Natural killer cell (primary cell): ENCODE results near the gene P2RX6. TPM values are rescaled to one million over a fixed set of nuclear protein-coding genes. Genes with fewer than 3 reads are reported as not detected.

ENCODE experiments used
- ATAC-seq, 3 donors: fragments of 150-1000 bp in 2 of 3; fragments of 200-7000 bp in 1 of 3; cut with Tn5 transposase; 1 replicate in 1 of 3; 2 replicates in 2 of 3; pipeline ENCODE4 v1.10.0; 2021; ENCODE audit warnings: mild to moderate bottlenecking in 2 of 3, moderate library complexity in 2 of 3
- DNase-seq, 2 donors: peaks; one replicate each; pipeline versions ENCODE4 v3.0.0 to v3.0.0-alpha.2; 2013 to 2021; ENCODE audit warnings: mixed read lengths in 1 of 2
- H3K27ac ChIP-seq: one replicate; pipeline ENCODE4 v1.5.1; 2013; ENCODE audit warnings: mild to moderate bottlenecking, low read length
- H3K27me3 ChIP-seq: one replicate; pipeline ENCODE4 v1.6.1; 2013; ENCODE audit warnings: low read length; ENCODE audit not compliant: control insufficient read depth, insufficient read depth
- H3K36me3 ChIP-seq: one replicate; pipeline ENCODE4 v1.6.1; 2013; ENCODE audit warnings: low read length; ENCODE audit not compliant: control insufficient read depth, insufficient read depth
- H3K4me1 ChIP-seq: one replicate; pipeline ENCODE4 v1.6.1; 2013; ENCODE audit warnings: low read length; ENCODE audit not compliant: control insufficient read depth, insufficient read depth
- H3K4me3 ChIP-seq: one replicate; pipeline ENCODE4 v1.5.1; 2013; ENCODE audit warnings: low read length
- H3K9me3 ChIP-seq: one replicate; pipeline ENCODE4 v1.6.1; 2013; ENCODE audit warnings: low read length; ENCODE audit not compliant: control insufficient read depth, insufficient read depth
- H3K27ac Mint-ChIP-seq, 2 donors: one replicate each; pipeline ENCODE4 v1.8.0; 2022; ENCODE audit warnings: mild to moderate bottlenecking in 2 of 2, mixed read lengths in 2 of 2, moderate library complexity in 1 of 2
- H3K27me3 Mint-ChIP-seq, 2 donors: one replicate each; pipeline ENCODE4 v1.8.0; 2022; ENCODE audit warnings: low read depth in 2 of 2, mixed read lengths in 2 of 2
- H3K36me3 Mint-ChIP-seq: one replicate; pipeline ENCODE4 v1.8.0; 2022; ENCODE audit warnings: mixed read lengths
- H3K4me1 Mint-ChIP-seq, 2 donors: one replicate each; pipeline ENCODE4 v1.8.0; 2022; ENCODE audit warnings: mixed read lengths in 2 of 2
- H3K4me3 Mint-ChIP-seq: one replicate; pipeline ENCODE4 v1.8.0; 2022; ENCODE audit warnings: mild to moderate bottlenecking, moderate library complexity, mixed read lengths
- H3K9me3 Mint-ChIP-seq, 2 donors: one replicate each; pipeline ENCODE4 v1.8.0; 2022; ENCODE audit warnings: mixed read lengths in 2 of 2
- CTCF ChIP-seq: fragments of 200-600 bp; IDR thresholded peaks from one replicate; pipeline ENCODE4 v1.8.0; 2022; ENCODE audit warnings: antibody characterized with exemption
- WGBS: methylation state at CpG from one replicate; pipeline ENCODE4 v1.1.7; 2013; ENCODE audit warnings: missing lambda C conversion rate; ENCODE audit not compliant: insufficient coverage; 5-methylcytosine and 5-hydroxymethylcytosine counted together
- intact Hi-C: fragments of 100-400 bp; cut with micrococcal nuclease; formaldehyde crosslinking; loops from one replicate; pipeline ENCODE4 v1.14.2; 2022
- total RNA-seq, 4 donors: library from RNA; stranded (reverse); fragments of 120-200 nt in 1 of 4; gene quantifications; one replicate each; pipeline versions ENCODE4 v1.2.3 to v1.2.4, GENCODE V29; 2013 to 2022

P2RX6 gene
- total RNA-seq, 3 donors from 2014 or later (not counting 1 experiment from before 2014, with no cell fraction given): 0.14 to 0.93 (median 0.18) TPM

GRCh38 chr22:21016644-21017420 is 1.9 kb downstream of the P2RX6 start:
- no peak for ATAC-seq
- 88% methylated on average over 13 of the region's 13 CpGs for WGBS
- Mint-ChIP-seq H3K27ac (peak overlapping the region; percentile 9 to 61), H3K36me3 (no peaks in the 10 kb centered on the region), H3K27me3 (no peaks in the 10 kb centered on the region), H3K4me3 (peak overlapping the region; percentile 35), H3K4me1 (peaks cover 16 to 31% of the 10 kb centered on the region in 2 donors), H3K9me3 (no peaks in the 10 kb centered on the region)
- no peaks in the 10 kb centered on the region for H3K36me3 ChIP-seq
- H3K9me3 ChIP-seq: no peaks in the 10 kb centered on the region
- no peak overlapping the region for H3K4me3 ChIP-seq
- no peak overlapping the region for H3K27ac ChIP-seq
- H3K4me1 ChIP-seq: peaks cover 29% of the 10 kb centered on the region
- intact Hi-C loops: no loop called here
- TF ChIP-seq CTCF: no peak
- no peaks in the 10 kb centered on the region for H3K27me3 ChIP-seq
- DNase-seq: no peak

GRCh38 chr22:21018314-21018713 is 3.3 kb downstream of the P2RX6 start:
- H3K36me3 Mint-ChIP-seq: no peaks in the 10 kb centered on the region
- no peaks in the 10 kb centered on the region for H3K27me3 Mint-ChIP-seq
- intact Hi-C loops: no loop called here
- H3K4me3 Mint-ChIP-seq: no peak overlapping the region
- TF ChIP-seq CTCF: no peak
- ATAC-seq: no peak
- H3K4me3 ChIP-seq: no peak overlapping the region
- no peak overlapping the region for H3K27ac Mint-ChIP-seq
- H3K9me3 ChIP-seq: no peaks in the 10 kb centered on the region
- no peaks in the 10 kb centered on the region for H3K27me3 ChIP-seq
- no peaks in the 10 kb centered on the region for H3K36me3 ChIP-seq
- H3K4me1 ChIP-seq: peaks cover 28% of the 10 kb centered on the region
- no peak for DNase-seq
- H3K4me1 Mint-ChIP-seq: peaks cover 16 to 29% of the 10 kb centered on the region in 2 donors
- no peaks in the 10 kb centered on the region for H3K9me3 Mint-ChIP-seq
- WGBS: 90% methylated on average over 4 of the region's 4 CpGs
- no peak overlapping the region for H3K27ac ChIP-seq

GRCh38 chr22:21020802-21021429 is 6.0 kb downstream of the P2RX6 start:
- H3K9me3 ChIP-seq: no peaks in the 10 kb centered on the region
- no peaks in the 10 kb centered on the region for H3K36me3 ChIP-seq
- Mint-ChIP-seq H3K36me3 (no peaks in the 10 kb centered on the region), H3K4me3 (no peak overlapping the region), H3K27ac (no peak overlapping the region), H3K4me1 (peaks cover 6 to 18% of the 10 kb centered on the region in 2 donors), H3K9me3 (no peaks in the 10 kb centered on the region), H3K27me3 (no peaks in the 10 kb centered on the region)
- no peaks in the 10 kb centered on the region for H3K27me3 ChIP-seq
- no peak overlapping the region for H3K27ac ChIP-seq
- no peak for TF ChIP-seq CTCF
- no peak overlapping the region for H3K4me3 ChIP-seq
- 67% methylated on average over 7 of the region's 7 CpGs for WGBS
- ATAC-seq (peak in 2 of 3 donors; percentile 52 to 69), DNase-seq (peak in 1 of 2 donors; percentile 49)
- peaks cover 11% of the 10 kb centered on the region for H3K4me1 ChIP-seq
- intact Hi-C loops: no loop called here
